Right hindlimb (tissue), 1 donor: ENCODE measurements around the gene HOXA6.
A peak's percentile ranks its signal among the peaks of the same experiment; 100 is the strongest.

Experiments used
- DNase-seq: peaks from one replicate; pipeline ENCODE4 v3.0.0-alpha.2; 2018

HOXA6 gene

GRCh38 chr7:27107391-27108381 is 39.9 kb downstream of the HOXA6 start:
- no peak for DNase-seq

DNA sequence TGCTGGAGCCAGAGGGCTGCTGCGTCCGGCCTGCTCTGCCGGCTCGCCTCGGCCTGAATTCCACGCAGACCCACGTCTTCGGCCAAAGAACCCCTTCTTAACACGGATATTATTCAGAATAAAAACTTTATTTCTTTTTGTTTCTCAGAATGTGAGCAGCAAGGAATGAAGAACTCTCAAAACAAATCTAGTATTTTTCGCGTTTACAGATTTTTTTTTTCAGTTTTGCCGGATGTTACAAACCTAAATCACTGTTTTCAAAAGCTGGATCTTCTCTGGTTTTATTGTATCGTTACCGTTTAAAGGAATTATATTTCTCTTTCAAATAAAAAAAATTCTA is 40.7 kb downstream of the HOXA6 start:
- DNase-seq = no peak

GRCh38 chr7:27106181-27106900 is 41.2 kb downstream of the HOXA6 start:
- peak; percentile 63 for DNase-seq

DNA sequence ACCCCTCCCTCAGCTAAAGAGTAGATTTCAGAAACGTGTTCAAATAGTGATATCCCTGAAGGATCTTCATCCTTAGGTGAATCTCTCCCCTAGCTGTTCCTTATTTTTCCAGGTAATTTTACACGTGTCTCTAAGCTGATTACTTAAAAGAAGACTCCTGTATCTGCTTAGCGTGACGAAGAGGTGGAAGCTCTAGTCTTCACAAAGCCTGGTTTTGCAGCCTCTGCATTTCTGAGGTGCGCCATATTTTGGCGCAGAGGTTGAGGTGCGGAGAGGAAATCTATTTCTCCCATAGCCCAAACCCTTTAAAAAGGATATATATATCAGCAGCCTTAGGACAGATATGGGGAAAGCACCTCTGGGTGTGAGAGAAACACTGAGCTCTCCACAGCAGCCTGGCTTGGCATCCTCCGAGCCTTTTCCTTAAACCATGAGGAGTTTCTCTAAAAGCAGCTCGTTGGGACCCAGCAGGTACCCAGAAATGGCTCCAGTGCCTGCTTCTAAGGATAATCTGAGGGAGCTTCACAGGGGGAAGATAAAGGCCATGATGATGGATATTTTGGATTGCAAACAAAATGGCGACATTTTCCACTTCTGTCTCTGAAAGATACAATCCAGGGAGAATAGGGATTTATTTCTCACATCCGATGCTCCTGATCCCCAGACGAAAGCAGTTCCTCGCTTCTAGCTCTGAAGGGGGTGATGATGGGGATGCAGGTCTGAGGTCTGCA is 42.1 kb downstream of the HOXA6 start:
- DNase-seq = no peak

DNA sequence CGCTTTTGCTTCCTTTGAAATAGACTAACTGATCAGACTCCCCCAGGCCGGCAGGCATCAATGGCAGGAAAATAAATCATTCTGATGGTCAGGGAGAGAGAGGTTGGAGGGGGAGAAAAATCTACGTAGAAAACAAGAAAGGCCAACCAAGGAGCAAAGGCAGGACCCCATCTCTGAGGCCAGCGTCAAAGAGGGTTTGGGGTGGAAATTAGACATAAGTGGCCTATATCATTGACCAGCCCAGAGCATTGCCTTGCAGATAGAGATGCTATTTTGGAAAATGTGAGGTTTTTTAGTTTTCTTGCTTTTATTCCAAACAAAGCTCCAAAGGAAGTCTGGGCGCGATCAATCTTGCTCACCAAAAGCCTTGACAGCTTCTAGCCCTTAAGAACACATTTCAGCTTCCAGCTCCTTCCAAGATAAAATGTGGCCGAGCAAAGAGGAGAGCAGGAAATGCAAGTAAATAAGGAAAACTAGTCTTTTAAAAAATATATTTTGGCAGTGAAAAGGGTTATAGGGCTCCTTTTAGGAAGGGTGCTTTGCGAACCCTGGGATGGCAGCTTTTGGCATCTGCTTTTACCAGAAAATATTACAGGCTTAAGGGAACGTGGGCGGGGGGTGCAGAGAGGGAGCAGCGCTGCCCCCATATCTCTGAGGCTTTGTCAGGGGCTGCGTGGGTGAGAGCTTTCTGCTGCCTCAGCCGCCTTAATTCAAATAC is 43.1 kb downstream of the HOXA6 start:
- peak; percentile 35 for DNase-seq

DNA sequence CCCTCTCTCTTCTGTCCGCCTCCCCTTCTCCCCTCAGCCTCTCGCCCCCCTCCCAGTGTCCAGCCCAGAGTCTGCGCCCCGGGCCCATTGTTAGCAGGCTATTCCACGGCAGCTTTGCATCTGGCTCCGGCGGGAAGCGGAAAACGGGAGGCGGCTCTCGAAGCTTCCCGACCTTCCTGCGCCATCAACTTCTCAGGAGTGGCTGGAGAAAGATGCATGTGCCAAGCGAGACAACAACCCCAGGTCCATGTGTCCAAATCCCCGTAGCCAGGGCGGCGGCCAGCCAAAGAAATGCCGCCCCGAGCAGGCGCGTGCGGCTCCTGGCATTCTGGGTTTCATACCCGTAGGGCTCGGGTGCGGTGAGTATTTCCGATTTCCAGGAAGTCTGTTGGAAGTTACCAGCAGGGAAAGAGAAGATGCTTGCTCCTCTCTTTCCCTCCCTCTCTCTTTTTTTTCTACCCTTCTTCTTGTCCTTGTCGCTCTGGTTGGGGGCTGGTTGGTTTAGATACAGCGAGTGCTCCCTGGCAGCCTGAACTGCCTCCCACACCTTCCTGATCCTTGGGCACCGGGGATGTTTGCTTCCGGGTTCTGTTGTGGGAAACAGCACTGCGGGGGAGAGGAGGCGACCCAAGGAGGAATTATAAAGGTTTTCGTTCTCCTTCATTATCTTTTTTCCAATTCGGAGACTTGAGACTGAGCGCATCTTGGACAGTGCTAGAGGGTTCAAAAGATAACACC is 43.9 kb downstream of the HOXA6 start:
- DNase-seq = peak; percentile 30

GRCh38 chr7:27102581-27103442 is 44.8 kb downstream of the HOXA6 start, which contains the start of gene HOXA2:
Gene HOXA2 (minus strand): TSS chr7:27102683. CDS start chr7:27102500, 183 bp downstream.
- no peak for DNase-seq

GRCh38 chr7:27101957-27102580 is 45.5 kb downstream of the HOXA6 start:
- peak; percentile 33 for DNase-seq

DNA sequence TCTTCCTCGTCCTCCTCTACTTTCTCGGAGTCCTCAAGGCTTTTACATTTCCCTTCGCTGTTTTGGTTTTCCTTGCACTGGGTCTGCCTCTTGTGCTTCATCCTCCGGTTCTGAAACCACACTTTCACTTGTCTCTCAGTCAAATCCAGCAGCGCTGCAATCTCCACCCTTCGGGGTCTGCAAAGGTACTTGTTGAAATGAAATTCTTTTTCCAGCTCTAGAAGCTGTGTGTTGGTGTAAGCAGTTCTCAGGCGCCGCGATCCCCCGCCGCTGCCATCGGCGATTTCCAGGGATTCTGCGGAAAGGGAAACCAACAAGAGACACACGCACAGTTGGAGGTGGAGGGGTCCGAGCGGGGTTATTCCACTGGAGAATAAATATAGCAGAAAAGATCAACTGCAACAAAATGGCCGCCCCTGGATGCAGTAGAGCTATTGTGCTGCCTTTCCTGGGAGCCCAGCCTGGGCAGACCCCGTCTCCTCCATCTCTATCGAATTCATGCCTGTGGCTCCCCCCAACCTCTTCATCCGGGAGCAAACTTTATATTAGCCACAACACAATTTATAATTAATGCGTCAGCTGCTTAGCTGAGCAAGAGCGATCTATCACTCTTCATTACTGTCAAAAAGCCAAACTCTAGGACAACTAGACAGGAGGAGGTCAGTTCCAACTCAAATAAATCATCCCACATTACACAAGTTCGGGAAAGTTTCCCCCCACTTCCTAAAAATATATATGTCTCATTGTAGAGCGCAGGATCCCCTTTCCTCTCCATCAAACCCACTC is 46.2 kb downstream of the HOXA6 start:
- peak; percentile 52 for DNase-seq

- no peak for DNase-seq
Measured at GRCh38 chr7:27100694-27101170, 46.8 kb downstream of the HOXA6 start.

- DNase-seq = no peak
Measured at GRCh38 chr7:27099453-27100370, 47.9 kb downstream of the HOXA6 start.

- peak; percentile 68 for DNase-seq
Measured at GRCh38 chr7:27098578-27099451, 48.8 kb downstream of the HOXA6 start.

DNA sequence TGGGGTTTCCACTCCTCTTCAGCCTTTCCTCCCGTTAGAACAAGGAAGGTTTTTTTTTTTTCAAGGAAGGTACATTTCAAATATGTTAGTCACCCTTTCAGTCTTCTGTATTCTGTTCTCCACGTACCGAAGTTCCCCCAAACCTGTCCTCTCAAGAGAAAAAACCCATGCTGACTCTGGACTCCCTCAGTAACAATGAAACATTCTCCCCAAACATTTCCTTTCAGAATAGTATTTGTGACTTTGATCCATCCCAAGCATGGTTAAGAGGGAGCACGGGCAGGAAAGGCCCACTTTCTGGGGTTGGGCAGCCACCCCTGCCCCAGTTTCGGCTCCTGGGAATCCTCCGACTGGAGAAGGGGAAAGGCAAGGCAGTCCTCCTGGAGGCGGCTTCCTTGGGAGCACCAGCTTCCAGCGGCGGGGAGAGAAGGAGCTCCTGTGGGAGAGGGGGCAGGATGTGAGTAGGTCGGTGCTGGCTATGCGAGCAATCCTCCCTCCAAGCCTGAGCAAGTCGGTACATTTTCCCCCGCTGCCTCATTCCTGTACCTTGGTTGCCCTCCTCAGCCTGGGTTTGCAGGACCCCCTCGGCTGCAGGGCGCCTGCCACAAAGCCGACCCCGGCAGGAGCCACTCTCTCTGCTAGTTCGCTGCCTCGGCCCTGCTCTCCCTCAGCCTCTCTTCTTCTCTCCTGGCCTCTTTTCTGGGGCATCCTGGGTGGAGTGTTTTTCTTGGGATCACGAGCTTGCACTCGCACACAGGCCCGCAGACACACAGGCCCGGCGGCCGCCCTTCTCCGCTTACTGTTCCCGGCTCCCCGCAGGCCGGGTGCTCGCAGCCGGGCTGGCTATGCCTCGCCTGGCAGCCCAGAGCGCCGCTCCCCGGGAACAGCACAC is 49.6 kb downstream of the HOXA6 start:
- peak; percentile 32 for DNase-seq

DNA sequence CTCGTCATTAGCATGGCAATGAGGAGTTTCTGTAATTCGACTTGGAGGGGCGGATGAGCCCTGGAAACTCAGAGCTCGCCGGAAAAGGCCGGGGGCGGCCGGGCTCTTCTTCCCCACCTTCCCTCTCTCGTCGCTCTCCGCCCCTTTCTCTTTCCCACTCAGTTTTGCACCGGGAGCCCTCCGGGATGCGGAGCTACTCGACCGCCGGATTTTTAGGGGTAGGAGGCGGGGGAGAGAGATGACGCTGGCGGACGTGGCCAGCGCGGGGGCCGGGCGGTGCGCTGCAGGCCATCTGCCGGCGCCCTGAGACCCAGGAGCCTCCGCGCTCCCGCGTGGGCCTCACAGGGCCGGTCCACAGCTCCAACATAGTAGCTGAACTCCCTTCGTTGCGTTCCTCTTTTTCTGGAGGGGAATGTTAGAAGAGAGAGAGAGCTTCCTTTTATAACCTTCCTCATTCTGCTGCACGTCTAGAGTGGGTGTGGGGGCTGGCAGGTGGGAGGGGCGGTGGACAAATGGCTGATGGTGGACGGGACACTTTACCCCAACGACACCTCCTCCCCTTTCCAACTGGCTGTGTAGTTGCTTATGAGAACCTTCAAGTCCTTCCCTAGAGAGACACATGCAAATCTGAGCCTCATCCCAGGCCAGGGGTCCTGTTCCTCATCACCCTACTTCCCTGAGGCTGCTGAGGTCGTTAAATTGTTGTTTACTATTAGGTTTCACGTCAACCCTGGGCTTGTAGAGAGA is 50.6 kb downstream of the HOXA6 start:
- peak; percentile 78 for DNase-seq
